Endodermal cell (in vitro differentiated cells): ENCODE data around the gene SHANK3. TPM values are rescaled to one million over a fixed set of nuclear protein-coding genes. Genes with fewer than 3 reads are reported as not detected.

ENCODE experiments used
- DNase-seq: peaks from one replicate; pipeline ENCODE4 v3.0.0-alpha.2; 2017
- H3K27ac ChIP-seq: 2 replicates; pipeline ENCODE4 v1.5.1; 2013; ENCODE audit warnings: mild to moderate bottlenecking, low read depth, low read length, moderate library complexity
- H3K27me3 ChIP-seq: 2 replicates; pipeline ENCODE4 v1.6.1; 2013; ENCODE audit warnings: mild to moderate bottlenecking, low read length, moderate library complexity; ENCODE audit not compliant: insufficient read depth, control insufficient read depth, poor library complexity, severe bottlenecking
- H3K36me3 ChIP-seq: 2 replicates; pipeline ENCODE4 v1.7.0; 2013; ENCODE audit warnings: mild to moderate bottlenecking, low read length, moderate library complexity; ENCODE audit not compliant: control insufficient read depth, insufficient read depth
- H3K4me1 ChIP-seq: one replicate; pipeline ENCODE4 v1.7.0; 2013; ENCODE audit warnings: low read length; ENCODE audit not compliant: control insufficient read depth, insufficient read depth
- H3K4me3 ChIP-seq: 2 replicates; pipeline ENCODE4 v1.5.1; 2013; ENCODE audit warnings: mild to moderate bottlenecking, low read length, moderate library complexity
- H3K9ac ChIP-seq: 2 replicates; pipeline ENCODE4 v1.6.1; 2013; ENCODE audit warnings: mild to moderate bottlenecking, low read length, moderate library complexity; ENCODE audit not compliant: poor library complexity, severe bottlenecking; ENCODE audit errors: extremely low read depth
- H3K9me3 ChIP-seq: 2 replicates; pipeline ENCODE4 v1.6.1; 2013; ENCODE audit warnings: mild to moderate bottlenecking, low read length, moderate library complexity; ENCODE audit not compliant: control insufficient read depth
- H3K27ac Mint-ChIP-seq: 2 replicates; pipeline ENCODE4 v1.8.0; 2020; ENCODE audit warnings: mixed read lengths
- H3K27me3 Mint-ChIP-seq: 2 replicates; pipeline ENCODE4 v1.8.0; 2021; ENCODE audit warnings: mild to moderate bottlenecking, mixed read lengths; ENCODE audit not compliant: insufficient read depth
- H3K36me3 Mint-ChIP-seq: 2 replicates; pipeline ENCODE4 v1.8.0; 2020; ENCODE audit warnings: low read depth, mixed read lengths
- H3K4me1 Mint-ChIP-seq: 2 replicates; pipeline ENCODE4 v1.8.0; 2020; ENCODE audit warnings: mixed read lengths
- H3K4me3 Mint-ChIP-seq: 2 replicates; pipeline ENCODE4 v1.8.0; 2020; ENCODE audit warnings: mild to moderate bottlenecking, moderate library complexity, mixed read lengths
- H3K9me3 Mint-ChIP-seq: 2 replicates; pipeline ENCODE4 v1.8.0; 2020; ENCODE audit warnings: mild to moderate bottlenecking, mixed read lengths
- CTCF ChIP-seq: fragments of 200-600 bp; sonication (generic); conservative IDR thresholded peaks from 2 replicates; pipeline ENCODE4 v1.5.0; 2021; ENCODE audit warnings: antibody characterized with exemption, mild to moderate bottlenecking
- WGBS, 2 experiments: methylation state at CpG; one replicate each; pipeline versions ENCODE4 v1.1.5 to v1.1.7; 2013; ENCODE audit warnings: missing lambda C conversion rate in 2 of 2, mixed read lengths in 1 of 2; ENCODE audit not compliant: insufficient coverage in 1 of 2, insufficient read length in 1 of 2; 5-methylcytosine and 5-hydroxymethylcytosine counted together
- total RNA-seq, 2 donors: library from RNA; stranded (reverse); fragmentation: NEBNext Ultra II Directional in 1 of 2; extraction: Animal tissue kit (Norgen Biotek cat#: 25700) in 1 of 2; gene quantifications; 2 replicates in 1 of 2; 3 replicates in 1 of 2; pipeline ENCODE4 v1.2.1, GENCODE V29; 2021

The SHANK3 gene
- total RNA-seq, 2 donors from 2014 or later, result 9.4 to 11.1 TPM

GRCh38 chr22:50700387-50701075, 27.9 kb downstream of the SHANK3 start:
- Mint-ChIP-seq H3K36me3 (no peaks in the 10 kb centered on the region), H3K27me3 (peaks cover 14% of the 10 kb centered on the region), H3K27ac (no peak overlapping the region), H3K9me3 (no peaks in the 10 kb centered on the region), H3K4me3 (no peak overlapping the region), H3K4me1 (peaks cover 4% of the 10 kb centered on the region)
- no peak overlapping the region for H3K9ac ChIP-seq
- TF ChIP-seq CTCF, result no peak
- 89 to 92% methylated on average over 16 to 19 of the region's 19 CpGs for WGBS, 2 experiments
- H3K36me3 ChIP-seq, result no peaks in the 10 kb centered on the region
- H3K4me3 ChIP-seq, result no peak overlapping the region
- no peaks in the 10 kb centered on the region for H3K9me3 ChIP-seq
- no peak overlapping the region for H3K27ac ChIP-seq
- H3K27me3 ChIP-seq, result peaks cover 5% of the 10 kb centered on the region
- peak; percentile 34 for DNase-seq
- H3K4me1 ChIP-seq, result no peaks in the 10 kb centered on the region

GRCh38 chr22:50701076-50701419, 28.4 kb downstream of the SHANK3 start:
- no peaks in the 10 kb centered on the region for H3K36me3 Mint-ChIP-seq
- H3K4me1 Mint-ChIP-seq, result peaks cover 4% of the 10 kb centered on the region
- H3K27me3 ChIP-seq, result peaks cover 5% of the 10 kb centered on the region
- no peaks in the 10 kb centered on the region for H3K4me1 ChIP-seq
- H3K4me3 Mint-ChIP-seq, result no peak overlapping the region
- DNase-seq, result peak; percentile 59
- no peak for TF ChIP-seq CTCF
- H3K27me3 Mint-ChIP-seq, result peaks cover 11% of the 10 kb centered on the region
- H3K27ac ChIP-seq, result no peak overlapping the region
- H3K36me3 ChIP-seq, result no peaks in the 10 kb centered on the region
- no peaks in the 10 kb centered on the region for H3K9me3 Mint-ChIP-seq
- H3K27ac Mint-ChIP-seq, result no peak overlapping the region
- 77 to 82% methylated on average over 4 to 7 of the region's 7 CpGs for WGBS, 2 experiments
- no peaks in the 10 kb centered on the region for H3K9me3 ChIP-seq
- H3K9ac ChIP-seq, result no peak overlapping the region
- H3K4me3 ChIP-seq, result no peak overlapping the region

- Histone ChIP-seq H3K36me3 (no peaks in the 10 kb centered on the region), H3K9me3 (no peaks in the 10 kb centered on the region), H3K27ac (no peak overlapping the region), H3K9ac (no peak overlapping the region), H3K4me3 (no peak overlapping the region), H3K27me3 (peaks cover 5% of the 10 kb centered on the region), H3K4me1 (no peaks in the 10 kb centered on the region)
- DNase-seq, result peak; percentile 27
- Mint-ChIP-seq H3K4me1 (peaks cover 4% of the 10 kb centered on the region), H3K4me3 (no peak overlapping the region), H3K27me3 (peaks cover 10% of the 10 kb centered on the region), H3K27ac (no peak overlapping the region), H3K36me3 (peaks cover 4% of the 10 kb centered on the region), H3K9me3 (no peaks in the 10 kb centered on the region)
- TF ChIP-seq CTCF, result no peak
- WGBS, 2 experiments, result 94 to 95% methylated on average over 9 to 11 of the region's 11 CpGs
Observed at GRCh38 chr22:50701428-50702154, 29.0 kb downstream of the SHANK3 start.
